NCI-H2029 treated with DMSO at 0.1 percent for 48 hours (cell line): ENCODE data around the gene ALK.

Experiments
- DNase-seq: peaks from one replicate; lab custom pipeline; 2025; lab: John Stamatoyannopoulos, UW

Gene ALK

DNA sequence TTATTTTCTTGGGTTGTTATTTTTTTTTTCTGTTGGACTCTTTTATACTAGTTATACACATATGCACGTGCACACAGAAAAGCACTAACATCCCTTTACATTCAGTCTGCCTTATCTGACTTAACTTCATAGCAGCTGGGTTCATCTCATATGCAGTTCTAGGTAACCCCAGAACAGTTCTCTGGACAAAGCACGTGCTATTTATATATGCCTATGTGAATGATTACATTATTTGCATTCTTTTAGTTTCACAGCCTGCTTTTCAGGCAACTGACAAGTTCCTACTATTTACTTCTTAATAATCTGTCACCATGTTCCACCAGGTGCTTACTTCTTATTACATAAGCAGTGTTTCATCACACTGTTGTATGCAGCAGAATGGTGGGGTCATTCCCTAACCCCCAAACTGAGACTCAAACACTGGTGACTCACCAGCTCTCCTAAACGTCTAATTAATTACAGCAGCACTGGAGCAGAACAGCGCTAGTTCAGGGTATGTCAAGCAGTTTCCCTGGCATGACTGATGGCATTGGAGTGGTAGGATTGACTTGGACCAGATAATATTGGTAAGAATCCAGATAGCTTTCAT, 433.3 kb downstream of the ALK start:
- no peak for DNase-seq

DNA sequence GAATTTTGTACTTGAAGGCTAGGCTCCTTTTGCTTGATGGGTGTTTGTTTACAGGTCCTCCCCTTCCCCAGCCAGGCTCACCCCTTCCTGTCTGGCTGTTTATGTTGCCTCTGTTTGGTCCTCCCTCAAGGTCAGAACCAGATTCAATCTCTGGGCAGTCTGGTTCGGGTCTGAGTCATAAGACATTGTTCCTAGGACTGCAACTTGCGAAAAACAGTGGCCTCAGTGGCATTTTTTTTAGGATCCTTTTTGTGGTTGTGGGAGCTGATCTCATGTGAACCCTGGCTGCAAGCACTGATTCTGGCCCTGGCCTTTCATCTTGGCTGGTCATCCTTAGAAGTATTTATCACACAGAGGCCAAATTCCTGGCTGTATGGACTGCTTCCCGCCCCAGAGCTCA, 435.8 kb downstream of the ALK start:
- no peak for DNase-seq

DNA sequence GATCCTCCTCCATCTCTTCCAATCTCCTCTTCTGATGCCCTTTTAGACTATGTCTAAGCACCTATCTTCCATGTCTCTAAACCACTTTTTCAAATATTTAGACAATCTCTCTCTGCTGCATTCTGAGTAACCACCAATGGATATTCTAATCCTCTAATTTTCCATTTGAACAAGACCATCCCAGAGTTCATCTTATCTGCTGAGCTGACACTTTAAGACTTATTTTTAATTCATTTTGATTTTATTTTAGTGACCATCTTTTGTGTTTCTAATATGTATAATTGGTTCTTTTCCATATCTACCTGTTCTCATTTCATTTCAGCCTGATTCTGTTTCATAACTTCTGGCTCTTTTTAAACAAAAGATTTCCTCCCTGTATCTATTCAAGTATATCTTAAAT, 436.3 kb downstream of the ALK start:
- DNase-seq = no peak

DNA sequence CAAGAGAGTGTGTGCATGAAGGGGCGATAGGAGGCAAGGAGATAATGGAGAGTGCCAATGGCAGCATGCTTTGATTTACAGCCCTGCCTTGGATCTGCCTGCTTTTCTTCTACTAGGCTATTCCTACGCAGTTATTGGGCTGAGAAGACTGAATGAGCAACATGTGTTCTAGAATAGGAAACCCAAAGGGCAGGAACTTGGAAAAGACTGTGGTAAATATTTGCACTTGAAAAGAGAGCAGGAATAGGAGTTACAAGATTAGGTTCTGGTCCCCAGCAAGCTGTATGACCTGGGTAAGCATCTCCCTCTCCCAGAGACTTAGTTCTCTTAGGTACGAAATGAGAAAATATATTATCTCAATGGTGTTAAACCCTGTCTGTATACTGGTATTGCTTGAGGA, 438.5 kb downstream of the ALK start:
- no peak for DNase-seq

DNA sequence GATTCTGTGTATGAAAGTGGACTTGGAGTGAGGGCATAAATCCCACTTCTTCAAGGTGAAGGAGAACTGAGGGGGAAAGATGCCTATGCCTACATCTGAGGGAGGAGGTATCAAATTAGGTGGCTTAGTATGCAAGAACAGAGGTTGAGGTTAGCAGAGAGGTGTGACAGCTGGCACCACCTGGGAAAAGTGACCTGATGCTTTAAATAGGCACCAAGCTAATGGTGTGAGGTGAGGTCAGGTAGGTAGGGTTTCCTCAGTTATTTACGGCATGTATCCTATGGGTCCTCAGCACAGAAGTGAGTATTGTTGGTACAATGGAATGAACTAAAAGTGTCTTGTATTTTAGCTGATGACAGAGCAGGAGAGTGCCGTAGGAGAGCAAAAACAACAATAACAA, 439.0 kb downstream of the ALK start:
- no peak for DNase-seq

DNA sequence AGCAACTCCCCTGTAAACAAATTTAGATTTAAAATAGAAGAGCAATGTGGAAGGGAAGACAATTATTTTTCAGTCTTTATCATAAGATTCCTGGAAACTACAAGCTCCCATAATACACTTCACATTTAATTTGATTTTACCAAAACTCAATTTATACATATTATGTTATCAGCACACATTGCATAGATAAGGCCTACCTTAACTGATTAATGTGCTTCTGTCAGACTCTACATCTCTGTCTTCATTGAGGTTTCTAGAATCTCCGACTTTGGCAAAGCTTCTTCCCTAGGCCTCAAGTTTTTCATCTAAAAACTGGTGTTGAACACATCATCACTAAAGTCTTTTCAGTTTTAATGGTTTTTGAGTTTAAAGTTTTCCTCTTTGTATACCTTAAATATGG, 440.1 kb downstream of the ALK start:
- DNase-seq = no peak

DNA sequence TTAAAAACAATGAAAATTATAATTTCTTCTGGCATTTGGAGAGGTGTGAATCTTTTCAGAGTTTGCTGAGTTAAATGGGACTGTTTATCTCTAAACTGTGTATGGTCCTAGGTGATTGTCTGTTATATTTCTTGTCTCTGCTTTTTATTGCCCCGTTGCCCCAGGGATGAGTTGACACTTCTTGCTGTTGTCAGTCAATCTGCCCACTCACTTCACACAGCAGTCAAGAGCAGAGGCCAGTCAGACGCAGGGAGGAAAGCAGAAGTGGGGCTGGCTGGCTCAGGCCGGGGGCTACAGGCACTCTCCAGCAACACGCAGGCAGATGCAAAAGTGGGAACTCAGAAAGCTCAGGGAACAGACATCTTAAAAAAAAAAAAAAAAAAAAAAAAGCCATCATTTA, 441.0 kb downstream of the ALK start:
- no peak for DNase-seq

DNA sequence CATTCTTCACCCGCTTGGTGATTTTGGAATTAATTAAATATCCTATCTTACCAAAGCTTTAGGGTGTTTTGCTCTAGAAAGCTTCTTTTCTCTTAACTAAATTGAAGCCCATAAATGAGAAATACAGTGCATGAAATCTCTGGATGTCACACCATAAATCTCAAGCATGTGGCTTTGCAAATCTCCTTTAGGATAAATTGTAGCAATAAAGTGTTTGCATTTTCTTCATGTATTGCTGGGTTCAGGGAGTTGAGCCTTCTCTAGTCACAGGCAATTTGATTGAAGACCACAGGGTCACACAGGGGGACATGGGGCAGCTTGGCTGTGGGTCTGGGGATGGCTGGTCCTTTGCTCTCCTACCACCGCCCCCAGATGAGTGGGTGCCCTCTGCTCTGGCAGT, 442.0 kb downstream of the ALK start:
- no peak for DNase-seq

DNA sequence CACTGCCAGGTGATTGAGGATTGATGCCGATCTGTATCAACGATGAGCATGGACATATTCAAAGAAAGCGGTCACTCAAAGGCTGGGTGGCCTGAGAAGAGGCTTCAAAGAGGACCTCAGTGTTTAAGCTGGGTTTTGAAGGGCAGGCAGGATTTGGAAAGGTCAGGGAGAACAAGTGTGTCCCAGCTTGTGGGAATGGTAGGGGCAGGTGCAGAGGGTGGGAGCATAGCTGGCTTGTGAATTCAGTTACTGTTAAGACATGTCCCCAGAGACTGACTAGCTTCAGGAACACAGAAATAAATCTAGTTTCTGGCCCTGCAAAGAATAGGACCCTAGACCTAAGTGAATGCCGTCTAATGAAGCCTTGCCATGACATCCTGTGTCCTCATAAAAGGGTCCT, 442.7 kb downstream of the ALK start:
- no peak for DNase-seq

DNA sequence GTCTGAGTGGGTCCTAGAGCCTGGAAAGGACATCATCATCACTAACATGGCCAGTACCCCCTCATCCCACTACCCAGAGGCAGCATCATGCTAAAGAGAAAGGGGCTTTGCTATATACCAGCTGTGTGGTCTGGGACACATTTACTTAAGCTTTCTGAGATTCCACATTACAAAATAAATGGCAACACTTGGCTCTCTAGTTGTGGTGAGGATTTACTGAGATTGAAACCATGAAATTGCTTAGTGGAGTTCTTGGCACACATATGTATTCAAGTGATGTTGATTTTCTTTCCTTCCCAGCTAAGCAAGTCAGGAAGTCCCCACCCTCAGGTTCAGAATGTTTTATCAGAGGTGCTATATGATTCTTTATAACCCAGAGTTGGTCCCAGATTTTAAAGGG, 444.2 kb downstream of the ALK start:
- DNase-seq = no peak

DNA sequence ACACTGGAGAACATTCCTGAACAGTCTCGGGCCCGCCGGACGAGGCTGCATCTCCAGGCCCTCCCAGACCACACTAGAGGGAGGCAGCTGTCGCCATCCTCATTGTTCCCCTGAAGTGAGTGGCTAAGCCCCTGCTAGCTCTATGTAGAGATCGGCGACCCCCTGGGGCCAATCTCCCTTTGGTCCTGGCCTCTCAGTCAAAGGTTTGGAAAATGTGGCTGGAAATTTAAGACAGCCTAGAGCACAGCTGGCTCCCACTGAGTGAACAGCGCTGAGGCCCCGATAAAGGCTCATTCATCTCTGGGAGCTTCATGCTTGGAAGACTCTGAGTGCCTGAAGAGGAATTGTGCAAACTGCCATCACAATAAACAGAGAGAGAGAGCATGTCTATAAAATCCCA, 445.9 kb downstream of the ALK start:
- DNase-seq = no peak

DNA sequence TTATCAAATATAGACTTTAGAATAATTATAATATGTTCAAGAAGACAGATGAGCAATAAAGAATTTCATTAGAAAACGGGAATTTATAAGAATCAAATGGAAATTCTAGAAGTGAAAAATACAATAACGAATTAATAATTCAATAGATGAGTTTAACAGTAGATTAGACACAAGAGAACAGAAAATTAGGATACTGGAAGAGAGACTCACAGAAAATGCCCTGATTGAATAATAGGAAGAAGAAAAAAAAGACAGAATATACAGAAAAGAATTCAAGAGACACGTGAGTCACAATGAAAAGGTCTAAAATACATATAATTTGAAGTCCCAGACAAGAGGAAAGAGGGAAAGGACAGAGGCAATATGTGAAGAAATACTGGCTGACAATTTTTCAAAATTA, 451.4 kb downstream of the ALK start:
- DNase-seq = no peak

DNA sequence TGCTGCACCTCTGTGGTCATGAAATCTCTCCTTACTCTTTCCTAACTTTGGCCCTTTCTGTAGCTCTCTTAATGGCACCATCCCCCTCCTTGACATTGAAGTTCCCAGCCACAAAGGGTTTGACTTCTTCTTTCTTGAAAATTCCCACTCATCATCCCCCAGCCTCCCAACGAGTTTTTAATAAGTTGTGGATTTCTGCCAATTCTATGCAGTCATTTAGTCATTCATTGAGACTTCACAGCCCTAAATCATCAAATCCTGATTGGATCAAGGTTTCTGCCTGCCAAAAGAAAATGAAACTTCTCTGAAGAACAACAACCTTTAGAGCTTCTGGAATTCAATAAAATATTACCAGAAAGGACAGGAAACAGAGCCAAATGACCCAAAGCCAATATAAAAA, 451.9 kb downstream of the ALK start:
- no peak for DNase-seq

DNA sequence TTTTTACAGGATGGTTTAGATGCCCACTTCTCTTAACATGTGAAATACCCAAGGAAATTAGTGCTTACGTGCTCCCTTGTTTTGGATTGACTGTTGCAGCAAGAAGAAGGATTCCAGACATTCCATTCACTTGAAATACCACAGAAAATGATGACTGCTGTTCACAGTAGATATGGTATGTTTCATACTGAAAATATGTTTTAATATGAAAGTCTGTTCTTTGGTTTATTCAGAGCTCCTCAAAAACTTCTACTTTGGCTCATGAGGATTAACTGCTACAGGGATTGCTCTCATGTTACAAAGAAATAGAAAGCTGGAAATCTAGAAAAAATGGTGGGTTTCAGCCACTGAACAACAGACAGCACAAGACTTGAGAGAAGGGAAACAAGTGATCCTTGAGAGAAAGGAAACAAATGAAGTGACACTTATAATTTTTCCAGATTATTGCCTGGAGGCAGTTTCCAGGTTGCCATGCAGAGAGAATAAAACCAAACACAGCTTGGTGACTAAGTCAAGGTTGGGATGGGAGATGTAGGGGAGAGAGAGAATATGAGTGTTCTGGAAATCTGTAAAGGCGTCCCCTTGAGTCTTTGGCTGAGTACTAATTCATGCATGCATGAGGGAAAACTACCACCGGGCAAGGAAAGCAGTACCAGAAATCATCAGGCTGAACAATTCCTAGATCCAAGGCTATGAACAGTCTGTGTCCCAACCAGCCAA, 458.0 kb downstream of the ALK start:
- DNase-seq = no peak

DNA sequence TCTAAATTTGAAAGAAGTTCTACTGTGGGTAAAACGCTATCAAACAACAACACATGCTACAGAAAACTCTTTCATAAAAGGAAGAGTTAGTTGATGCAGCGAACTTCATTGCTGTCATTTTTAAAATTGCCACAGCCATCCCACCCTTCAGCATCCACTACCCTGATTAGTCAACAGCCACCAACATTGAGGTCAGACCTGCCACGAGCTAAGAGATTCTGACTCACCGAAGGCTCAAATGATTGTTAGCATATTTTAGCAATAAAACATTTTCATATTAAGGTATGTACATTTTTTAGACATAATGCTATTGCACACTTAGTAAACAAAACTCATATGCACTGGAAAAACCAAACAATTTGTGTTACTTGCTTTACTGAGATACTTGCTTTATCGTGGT, 459.1 kb downstream of the ALK start:
- no peak for DNase-seq

DNA sequence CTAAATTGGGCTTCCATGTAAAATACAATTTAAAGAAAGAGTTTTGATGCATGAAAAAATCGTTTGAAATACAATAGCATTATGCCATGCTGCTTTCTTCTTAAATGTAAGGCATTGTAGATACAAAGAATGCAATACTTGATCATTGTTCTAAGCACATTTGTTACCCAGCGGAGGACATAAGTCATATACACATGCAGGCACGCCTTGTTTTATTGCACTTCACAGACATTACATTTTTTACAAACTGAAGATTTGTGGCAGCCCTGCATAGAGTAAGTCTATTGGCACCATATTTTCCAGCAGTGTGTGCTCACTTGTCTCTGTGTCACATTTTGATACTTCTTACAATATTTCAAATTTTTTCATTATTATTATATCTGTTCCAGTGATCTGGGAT, 461.2 kb downstream of the ALK start:
- no peak for DNase-seq

DNA sequence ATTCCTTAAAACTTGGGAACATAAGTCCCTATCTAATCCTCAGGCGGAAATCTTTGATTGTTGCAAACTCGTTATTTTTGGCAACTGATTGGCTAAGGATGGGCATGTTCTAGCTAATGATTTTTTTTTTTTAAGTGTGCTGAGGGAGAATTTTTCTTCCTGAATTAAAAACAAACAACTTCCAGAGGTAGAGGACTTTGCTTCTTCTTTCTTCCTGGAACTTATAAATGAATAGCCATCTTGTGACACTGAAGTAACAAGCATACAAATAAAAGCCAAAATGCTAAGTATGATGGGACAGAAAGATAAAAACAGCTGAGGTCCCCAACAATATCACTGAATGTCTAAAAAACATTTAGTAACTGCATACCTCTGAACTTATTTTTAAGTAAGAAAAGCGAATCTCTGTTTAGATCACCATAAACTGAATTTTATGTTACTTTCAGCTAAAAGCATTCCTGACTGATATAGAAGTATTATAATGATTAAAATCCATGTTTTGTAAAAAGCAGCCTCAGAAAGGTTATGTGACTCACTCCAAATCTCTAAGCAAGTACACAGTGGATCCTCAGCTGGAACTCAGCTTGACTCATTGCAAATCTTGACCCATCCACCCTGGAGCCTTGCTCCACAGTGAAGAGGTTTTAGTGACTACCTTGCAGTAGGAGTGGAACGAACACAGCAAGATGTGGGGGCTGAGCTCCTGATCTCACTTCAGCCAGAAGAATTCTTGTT, 461.8 kb downstream of the ALK start:
- DNase-seq = no peak

DNA sequence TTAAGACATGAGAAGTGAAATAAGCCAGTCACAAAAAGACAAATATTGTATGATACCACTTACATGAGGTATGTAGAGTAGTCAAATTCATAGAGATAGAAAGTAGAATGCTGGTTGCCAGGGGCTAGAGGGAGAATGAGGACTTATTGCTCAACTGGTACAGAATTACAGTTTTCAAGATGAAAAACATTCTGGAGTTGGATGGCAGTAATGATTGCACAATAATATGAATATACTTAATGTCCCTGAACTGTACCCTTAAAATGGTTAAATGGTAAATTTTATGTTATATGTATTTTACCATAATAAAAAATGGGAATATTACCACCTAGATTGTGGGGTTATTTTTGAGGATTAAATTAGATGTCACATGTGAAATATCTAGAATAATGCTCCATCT, 465.0 kb downstream of the ALK start:
- DNase-seq = no peak

DNA sequence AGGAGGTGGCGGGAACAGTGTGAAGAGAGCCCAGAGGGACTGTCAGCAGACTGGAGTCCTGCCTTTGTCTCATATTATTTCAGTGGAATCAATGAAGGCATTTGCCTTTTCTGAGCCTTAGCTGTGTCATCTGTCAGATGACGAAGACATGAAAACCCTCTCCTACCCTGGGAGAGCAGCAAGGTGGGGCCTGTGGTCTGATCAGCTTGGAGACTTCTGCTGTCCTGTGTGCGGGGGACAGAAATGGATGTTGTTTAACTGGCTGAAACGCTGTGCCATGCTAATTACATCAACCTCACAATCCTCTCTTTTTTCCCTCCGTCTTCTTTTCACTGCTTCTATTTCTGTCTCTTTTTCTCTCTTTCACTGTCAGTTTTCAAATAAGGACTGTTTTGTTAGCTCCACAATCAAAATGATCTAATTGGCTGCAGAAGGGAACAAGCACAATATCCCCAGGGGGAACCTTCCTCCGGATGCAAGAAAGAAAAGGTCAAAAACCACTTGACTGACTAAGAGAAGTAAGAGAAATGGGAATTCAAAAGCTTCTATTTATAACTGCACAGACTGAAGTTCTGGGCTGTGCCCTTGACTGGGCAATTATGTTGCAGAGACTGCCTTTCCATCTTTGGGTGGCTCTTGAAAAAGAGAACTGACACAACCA, 466.1 kb downstream of the ALK start:
- DNase-seq = no peak

DNA sequence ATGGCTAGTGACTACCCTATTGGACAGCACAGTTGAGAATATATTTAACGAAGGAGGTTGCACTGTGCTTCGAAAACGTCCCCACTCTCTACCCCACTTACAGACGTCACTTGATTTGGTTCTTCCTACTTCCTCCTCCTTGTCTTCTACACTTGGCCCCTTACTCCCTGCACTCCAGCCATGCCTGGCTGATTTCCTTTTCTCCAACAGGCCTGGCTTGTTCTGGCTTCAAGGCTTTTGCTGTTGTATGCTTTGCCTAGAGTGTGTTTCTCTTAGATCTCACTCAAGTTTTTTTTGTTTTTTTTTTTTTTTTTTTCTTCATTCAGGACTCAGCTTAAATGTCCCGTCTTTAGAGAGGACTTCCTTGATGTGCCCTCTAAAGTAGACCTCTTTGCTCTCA, 469.4 kb downstream of the ALK start:
- no peak for DNase-seq

DNA sequence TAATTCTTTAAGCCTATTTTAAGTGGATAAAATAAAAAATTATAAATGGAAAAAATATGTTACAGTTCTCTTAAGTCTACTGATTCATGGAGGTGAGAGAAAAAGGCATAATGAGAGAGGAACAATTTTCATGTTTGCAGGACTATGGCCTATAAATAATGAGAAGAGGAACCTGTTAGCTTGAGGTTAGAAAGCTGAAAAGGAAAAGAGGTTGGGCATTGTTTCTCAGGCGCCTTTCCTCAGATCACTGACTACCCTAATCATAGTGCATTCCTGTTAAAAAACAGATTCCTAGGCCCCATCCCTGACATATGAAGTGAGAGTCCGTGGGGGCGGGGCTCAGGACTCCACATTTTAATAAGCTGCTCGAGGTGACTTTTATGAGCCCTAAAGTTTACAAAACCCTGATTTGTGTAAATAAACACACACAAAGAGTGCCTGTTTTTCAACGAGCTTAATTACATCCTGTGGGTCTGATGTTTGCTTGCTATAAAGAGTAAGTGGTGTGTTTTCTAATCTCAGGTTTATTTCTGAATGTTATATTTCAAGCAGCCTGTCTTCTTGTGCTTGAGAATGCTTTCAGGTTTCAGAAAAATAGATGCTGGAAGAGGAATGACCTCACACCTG, 470.7 kb downstream of the ALK start:
- peak; percentile 75 for DNase-seq

DNA sequence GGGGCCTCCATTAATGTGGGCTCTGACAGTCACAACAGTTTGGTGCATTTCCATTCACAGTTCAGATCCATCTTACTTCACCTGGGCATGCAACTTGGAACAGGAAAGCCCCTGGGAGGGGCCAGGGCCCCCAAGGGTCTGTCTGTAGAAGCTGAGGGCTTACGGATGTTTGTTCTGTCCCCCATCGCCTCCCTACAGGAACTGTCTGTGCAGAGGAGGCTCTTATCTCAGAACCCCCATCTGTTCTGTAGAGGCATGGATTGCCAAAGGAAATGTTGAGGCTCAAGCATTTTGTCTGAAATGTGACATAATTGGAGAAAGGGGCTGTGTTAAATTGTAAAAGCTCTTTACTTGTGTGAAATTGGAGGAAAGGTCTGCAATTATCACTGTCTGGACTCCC, 471.9 kb downstream of the ALK start:
- DNase-seq = no peak
